Endothelial cell (in vitro differentiated cells): ENCODE results near the gene PCNX3. TPM values are rescaled to one million over a fixed set of nuclear protein-coding genes. Genes with fewer than 3 reads are reported as not detected.

Source experiments
- DNase-seq: peaks from one replicate; pipeline ENCODE4 v3.0.0; 2021; ENCODE audit warnings: low spot score
- H3K27ac Mint-ChIP-seq: one replicate; pipeline ENCODE4 v1.8.0; 2021; ENCODE audit warnings: mixed read lengths, inconsistent platforms; ENCODE audit not compliant: unreplicated experiment
- H3K27me3 Mint-ChIP-seq: one replicate; pipeline ENCODE4 v1.8.0; 2021; ENCODE audit warnings: mild to moderate bottlenecking, moderate library complexity, mixed read lengths, inconsistent platforms; ENCODE audit not compliant: unreplicated experiment
- H3K36me3 Mint-ChIP-seq: one replicate; pipeline ENCODE4 v1.8.0; 2021; ENCODE audit warnings: mild to moderate bottlenecking, low read depth, mixed read lengths, inconsistent platforms; ENCODE audit not compliant: unreplicated experiment
- H3K4me1 Mint-ChIP-seq: one replicate; pipeline ENCODE4 v1.8.0; 2021; ENCODE audit warnings: mild to moderate bottlenecking, mixed read lengths, inconsistent platforms; ENCODE audit not compliant: unreplicated experiment
- H3K4me3 Mint-ChIP-seq: one replicate; pipeline ENCODE4 v1.8.0; 2021; ENCODE audit warnings: mild to moderate bottlenecking, mixed read lengths, inconsistent platforms; ENCODE audit not compliant: unreplicated experiment
- H3K9me3 Mint-ChIP-seq: one replicate; pipeline ENCODE4 v1.8.0; 2021; ENCODE audit warnings: mixed read lengths, inconsistent platforms; ENCODE audit not compliant: unreplicated experiment
- total RNA-seq: library from RNA; stranded (reverse); fragmentation: NEBNext Ultra II Directional; extraction: Animal tissue kit (Norgen Biotek cat#: 25700); gene quantifications from one replicate; pipeline ENCODE4 v1.2.1, GENCODE V29; 2021; ENCODE audit not compliant: unreplicated experiment
- TF ChIP-seq, protein P1 (sequence below): fragments of 200-600 bp; sonication (generic); IDR thresholded peaks from one replicate; pipeline ENCODE4 v1.5.0; 2021; ENCODE audit warnings: antibody characterized with exemption; ENCODE audit not compliant: unreplicated experiment

The PCNX3 gene
- total RNA-seq, 1 donor from 2014 or later: 76.1 TPM

DNA sequence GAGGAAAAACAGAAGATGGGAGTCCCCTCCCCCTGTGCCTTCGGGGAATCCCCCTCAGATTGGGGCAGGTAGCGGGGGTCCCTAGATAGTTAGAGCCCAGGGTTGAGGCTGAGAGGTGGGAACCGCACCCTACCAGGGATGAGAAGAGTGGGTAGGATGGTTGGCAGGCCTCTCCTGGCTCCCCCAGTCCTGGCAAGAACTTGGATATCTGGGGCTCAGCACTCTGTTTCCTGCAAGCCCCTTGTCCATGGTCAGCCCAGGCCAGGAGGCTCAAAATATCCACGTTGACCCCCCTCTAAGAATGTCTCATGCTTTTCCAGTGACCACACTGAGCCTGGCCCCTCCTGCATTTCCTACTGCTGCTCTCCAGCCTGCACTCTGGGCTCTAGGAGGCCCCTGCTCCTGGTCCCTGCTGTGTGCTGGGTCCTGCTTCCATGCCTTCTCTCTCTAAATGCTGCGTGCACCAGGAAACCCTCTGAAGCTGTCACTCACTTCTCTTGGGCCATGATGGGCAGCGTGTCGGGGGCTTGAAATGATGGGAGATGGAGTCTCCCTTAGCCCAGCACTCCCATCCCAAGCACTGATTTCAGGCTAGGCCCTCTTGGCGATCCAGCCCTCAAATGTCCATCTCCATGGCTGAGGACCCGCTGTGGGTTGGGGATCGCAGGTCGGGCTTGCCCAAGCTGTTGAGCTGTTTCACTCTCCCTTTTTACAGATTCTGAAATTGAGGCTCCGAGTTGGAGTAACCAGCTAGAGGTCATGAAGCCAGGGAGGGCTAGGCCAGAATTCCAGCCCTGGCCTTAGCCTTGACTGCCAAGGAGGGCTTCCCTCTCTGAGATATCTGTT, 3.6 kb upstream of the PCNX3 start:
- H3K4me1 Mint-ChIP-seq: peaks cover 56% of the 10 kb centered on the region

DNA sequence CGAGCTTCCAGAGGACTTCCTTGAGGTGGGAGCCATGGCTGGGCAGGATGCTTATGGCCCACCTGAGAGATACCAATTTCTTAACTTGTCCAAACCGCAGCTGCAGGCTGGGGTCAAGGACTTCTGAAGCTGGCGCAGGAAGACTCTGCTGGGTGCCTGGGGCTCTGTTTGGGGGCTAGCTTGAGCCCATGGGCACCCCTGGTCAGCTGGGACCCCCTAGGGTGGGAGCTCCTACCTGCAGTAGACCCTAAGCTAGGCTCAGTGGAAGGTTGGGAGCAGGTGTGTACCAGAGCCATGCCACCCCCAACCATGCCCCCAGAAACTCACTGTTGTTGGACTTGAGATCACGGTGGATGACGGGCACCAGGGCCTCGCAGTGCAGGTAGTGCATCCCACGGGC, 2.9 kb upstream of the PCNX3 start:
- H3K36me3 Mint-ChIP-seq: peaks cover 47% of the 10 kb centered on the region
- H3K27me3 Mint-ChIP-seq: peaks cover 32% of the 10 kb centered on the region
- H3K4me3 Mint-ChIP-seq: peak overlapping the region; percentile 99
- H3K27ac Mint-ChIP-seq: peak overlapping the region; percentile 97
- peaks cover 52% of the 10 kb centered on the region for H3K4me1 Mint-ChIP-seq
- TF ChIP-seq, protein P1, sequence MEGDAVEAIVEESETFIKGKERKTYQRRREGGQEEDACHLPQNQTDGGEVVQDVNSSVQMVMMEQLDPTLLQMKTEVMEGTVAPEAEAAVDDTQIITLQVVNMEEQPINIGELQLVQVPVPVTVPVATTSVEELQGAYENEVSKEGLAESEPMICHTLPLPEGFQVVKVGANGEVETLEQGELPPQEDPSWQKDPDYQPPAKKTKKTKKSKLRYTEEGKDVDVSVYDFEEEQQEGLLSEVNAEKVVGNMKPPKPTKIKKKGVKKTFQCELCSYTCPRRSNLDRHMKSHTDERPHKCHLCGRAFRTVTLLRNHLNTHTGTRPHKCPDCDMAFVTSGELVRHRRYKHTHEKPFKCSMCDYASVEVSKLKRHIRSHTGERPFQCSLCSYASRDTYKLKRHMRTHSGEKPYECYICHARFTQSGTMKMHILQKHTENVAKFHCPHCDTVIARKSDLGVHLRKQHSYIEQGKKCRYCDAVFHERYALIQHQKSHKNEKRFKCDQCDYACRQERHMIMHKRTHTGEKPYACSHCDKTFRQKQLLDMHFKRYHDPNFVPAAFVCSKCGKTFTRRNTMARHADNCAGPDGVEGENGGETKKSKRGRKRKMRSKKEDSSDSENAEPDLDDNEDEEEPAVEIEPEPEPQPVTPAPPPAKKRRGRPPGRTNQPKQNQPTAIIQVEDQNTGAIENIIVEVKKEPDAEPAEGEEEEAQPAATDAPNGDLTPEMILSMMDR: no peak
- DNase-seq: no peak
- no peaks in the 10 kb centered on the region for H3K9me3 Mint-ChIP-seq

More for the DNA sequence above, 3.6 kb upstream of the PCNX3 start:
- TF ChIP-seq, protein P1: no peak
- Mint-ChIP-seq H3K4me3 (peak overlapping the region; percentile 99), H3K9me3 (no peaks in the 10 kb centered on the region), H3K27ac (peak overlapping the region; percentile 97), H3K27me3 (peaks cover 29% of the 10 kb centered on the region), H3K36me3 (peaks cover 47% of the 10 kb centered on the region)
- DNase-seq: peak; percentile 57

DNA sequence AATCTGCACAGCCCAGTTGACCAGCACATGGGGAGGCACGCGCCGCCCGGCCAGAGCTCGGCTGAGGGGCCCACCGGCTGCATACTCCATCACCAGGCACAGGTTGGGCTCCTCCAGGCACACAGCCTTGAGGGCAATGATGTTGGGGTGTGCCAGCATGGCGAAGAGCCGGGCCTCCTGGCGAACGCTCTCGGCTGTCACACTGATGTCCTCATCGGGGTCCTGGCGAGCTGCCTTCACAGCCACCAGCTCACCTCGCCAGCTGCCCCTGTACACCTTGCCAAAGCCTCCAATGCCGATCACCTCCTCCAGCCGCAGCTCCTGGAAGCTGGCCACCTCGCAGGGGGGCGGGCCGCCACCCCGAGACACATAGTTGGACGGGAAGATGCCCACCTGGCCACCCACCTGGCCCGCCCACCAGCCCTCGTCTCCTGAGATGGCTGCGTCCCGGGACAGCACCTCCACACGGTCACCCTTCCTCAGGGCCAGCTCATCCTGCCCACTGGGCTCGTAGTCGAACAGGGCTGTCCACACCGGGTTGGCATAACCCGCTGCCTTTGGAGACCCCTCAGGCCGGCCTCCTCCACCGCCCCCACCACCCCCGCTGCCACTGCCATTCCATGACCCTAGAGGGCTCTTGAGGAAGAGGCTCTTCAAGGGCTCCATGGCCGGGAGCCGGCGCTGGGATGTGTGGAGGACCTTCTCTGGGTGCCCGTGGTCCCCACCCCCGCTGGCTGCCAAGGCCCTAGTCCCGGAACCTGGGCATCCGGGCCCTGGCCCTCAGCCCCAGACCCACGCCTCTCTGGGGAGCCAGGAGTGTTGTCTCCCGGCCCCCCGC, 2.3 kb upstream of the PCNX3 start:
- no peak overlapping the region for H3K27ac Mint-ChIP-seq
- TF ChIP-seq, protein P1: no peak
- no peaks in the 10 kb centered on the region for H3K9me3 Mint-ChIP-seq
- DNase-seq: peak; percentile 32
- H3K4me1 Mint-ChIP-seq: peaks cover 46% of the 10 kb centered on the region
- H3K36me3 Mint-ChIP-seq: peaks cover 44% of the 10 kb centered on the region
- H3K4me3 Mint-ChIP-seq: peak overlapping the region; percentile 99
- H3K27me3 Mint-ChIP-seq: peaks cover 32% of the 10 kb centered on the region

DNA sequence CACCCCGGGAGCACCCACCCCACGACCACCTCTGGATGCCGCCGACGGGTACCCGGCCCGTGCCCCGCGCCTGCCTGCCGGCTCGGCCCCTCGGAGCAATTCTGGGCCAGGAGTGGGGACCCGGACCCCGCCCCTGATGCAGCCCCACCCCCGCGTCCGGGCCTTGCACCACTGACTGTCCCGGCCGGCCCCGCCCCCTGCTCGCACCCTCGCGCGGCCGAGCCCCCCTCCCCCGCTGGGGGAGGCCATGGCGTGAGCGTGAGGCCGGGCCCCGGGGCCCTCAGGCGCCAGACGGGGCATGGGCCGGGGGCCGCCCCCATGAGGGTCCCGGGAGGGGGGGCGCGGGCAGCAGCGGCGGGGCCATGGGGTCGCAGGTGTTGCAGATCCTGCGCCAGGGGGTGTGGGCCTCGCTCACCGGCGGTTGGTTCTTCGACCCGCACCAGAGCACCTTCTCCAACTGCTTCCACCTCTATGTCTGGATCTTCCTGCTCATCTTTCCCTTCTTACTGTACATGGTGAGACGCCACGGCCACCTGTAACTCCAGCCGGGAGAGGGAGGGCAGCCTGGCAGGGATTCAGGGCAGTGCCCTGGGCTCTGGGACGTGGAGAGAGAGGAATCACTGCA, 486 bp downstream of the PCNX3 start:
- DNase-seq: peak; percentile 60
- Mint-ChIP-seq H3K27me3 (peaks cover 30% of the 10 kb centered on the region), H3K4me1 (peaks cover 19% of the 10 kb centered on the region), H3K27ac (peak overlapping the region; percentile 87), H3K36me3 (peaks cover 29% of the 10 kb centered on the region), H3K4me3 (peak overlapping the region; percentile 98), H3K9me3 (no peaks in the 10 kb centered on the region)
- TF ChIP-seq, protein P1: no peak
